GM12865 (cell line): ENCODE data around the gene IL2RA.

Source experiments
- DNase-seq: peaks from one replicate; pipeline ENCODE4 v3.0.0; 2010; ENCODE audit warnings: low read depth
- H3K4me3 ChIP-seq: 2 replicates; pipeline ENCODE4 v1.5.1; 2011; ENCODE audit warnings: mild to moderate bottlenecking, low read depth, low read length, control low read depth
- CTCF ChIP-seq: IDR thresholded peaks from 2 replicates; pipeline ENCODE4 v1.5.1; 2011; ENCODE audit warnings: low read length, control low read depth, low read depth, inconsistent platforms; ENCODE audit not compliant: insufficient read depth; ENCODE audit errors: missing control alignments

IL2RA gene

DNA sequence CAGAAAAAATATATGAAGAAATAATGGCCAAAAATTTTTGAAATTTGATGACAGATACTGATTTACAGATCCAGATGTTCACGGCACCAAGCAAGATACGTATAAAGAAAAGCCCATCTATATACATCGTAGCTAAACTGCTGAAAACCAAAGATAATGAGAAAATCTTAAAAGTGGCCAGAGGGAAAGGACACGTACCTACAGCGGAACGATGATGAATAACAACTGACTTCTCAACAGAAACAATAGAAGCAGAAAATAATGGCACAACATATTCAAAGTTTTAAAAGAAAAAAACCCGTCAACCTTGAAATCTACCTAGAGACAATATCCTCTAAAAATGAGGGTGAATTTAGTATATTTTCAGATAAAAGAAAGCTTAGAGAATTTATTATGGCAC, 31.9 kb downstream of the IL2RA start:
- no peak overlapping the region for H3K4me3 ChIP-seq
- TF ChIP-seq CTCF, result no peak

DNA sequence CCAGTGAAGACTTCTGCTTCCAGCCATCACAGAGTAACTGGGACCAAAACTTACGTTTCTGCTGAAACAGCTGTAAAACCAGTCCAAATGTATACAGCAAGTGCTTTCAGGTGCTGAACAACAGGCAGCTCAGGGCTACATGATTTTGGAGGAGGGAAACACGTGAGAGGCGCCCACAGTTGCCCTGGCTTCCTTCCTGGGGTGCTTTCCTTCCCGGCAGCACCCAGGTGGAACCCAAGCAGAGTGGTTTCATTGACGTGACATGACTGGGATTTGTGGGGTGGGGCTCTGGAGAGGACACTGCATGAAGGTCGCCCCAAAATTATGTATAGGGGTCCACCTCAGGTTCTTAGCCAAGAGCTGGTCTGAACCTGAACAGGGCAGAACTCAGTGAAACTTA, 34.2 kb downstream of the IL2RA start:
- DNase-seq, result no peak
- TF ChIP-seq CTCF, result no peak
- no peak overlapping the region for H3K4me3 ChIP-seq

More for the DNA sequence above, 31.9 kb downstream of the IL2RA start:
- no peak for DNase-seq

GRCh38 chr10:6025683-6026255, 36.4 kb downstream of the IL2RA start:
- TF ChIP-seq CTCF, result no peak
- no peak for DNase-seq
- H3K4me3 ChIP-seq, result no peak overlapping the region

GRCh38 chr10:6024334-6024682, 37.9 kb downstream of the IL2RA start:
- no peak for TF ChIP-seq CTCF
- DNase-seq, result no peak
- no peak overlapping the region for H3K4me3 ChIP-seq

DNA sequence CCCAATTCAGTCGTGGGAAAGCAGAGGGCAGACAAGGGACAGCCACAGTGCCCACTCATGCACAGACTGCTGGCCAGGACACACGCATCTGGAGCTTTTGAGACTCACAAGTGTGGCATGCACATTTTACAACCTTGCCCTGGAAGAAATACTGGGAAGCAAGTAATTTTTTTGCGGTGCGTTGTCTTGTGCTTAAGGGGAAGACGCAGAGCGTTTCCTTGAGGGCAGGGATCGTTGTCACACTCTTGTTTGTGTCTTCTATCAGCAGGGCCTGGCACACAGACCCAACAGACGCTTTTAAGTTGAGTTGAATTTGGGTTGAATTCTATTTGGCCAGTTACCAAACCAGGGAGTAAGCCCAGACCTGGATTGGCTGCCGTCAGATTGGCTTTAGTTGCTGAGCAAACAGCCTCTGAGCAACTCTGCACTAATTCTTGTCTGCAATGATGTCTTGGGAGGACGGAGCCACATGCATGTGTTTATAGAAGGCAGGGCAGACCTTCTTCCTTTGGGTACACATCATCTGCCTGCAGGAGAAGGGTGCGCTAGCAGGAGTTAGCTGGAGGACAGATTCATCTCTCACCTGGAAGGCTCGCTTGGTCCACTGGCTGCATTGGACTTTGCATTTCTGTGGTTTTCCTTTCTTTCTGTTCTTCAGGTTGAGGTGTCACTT, 38.4 kb downstream of the IL2RA start:
- DNase-seq, result no peak
- no peak for TF ChIP-seq CTCF
- H3K4me3 ChIP-seq, result no peak overlapping the region

GRCh38 chr10:6022660-6023059, 39.5 kb downstream of the IL2RA start:
- no peak for TF ChIP-seq CTCF
- H3K4me3 ChIP-seq, result no peak overlapping the region
- DNase-seq, result no peak

- H3K4me3 ChIP-seq, result no peak overlapping the region
- DNase-seq, result no peak
- no peak for TF ChIP-seq CTCF
Measured at GRCh38 chr10:6020826-6021225, 41.3 kb downstream of the IL2RA start.
